ENCODE data around the gene RPS21. TPM values are rescaled to one million over a fixed set of nuclear protein-coding genes. Genes with fewer than 3 reads are reported as not detected.

Gene RPS21
- polyA plus RNA-seq, 1 of the 3 experiments (the other 2 are of a cell fraction): 16,625 TPM

- H3K36me3 ChIP-seq (replicated peaks in 1 of 2; ENCODE audit: control insufficient read depth in 1 of 2, insufficient read depth in 2 of 2, low read length in 1 of 2): no peaks in the 10 kb centered on the region
- H3K9ac ChIP-seq: no peak overlapping the region
- no peak overlapping the region for H2AFZ ChIP-seq (ENCODE audit: low read depth)
- peaks cover 33 to 75% of the 10 kb centered on the region in 2 experiments; a peak in 3 of 4 replicates for H3K4me1 ChIP-seq (ENCODE audit: control insufficient read depth in 1 of 2, insufficient read depth in 2 of 2, low read depth in 1 of 2, low read length in 1 of 2)
- H3K9me2 ChIP-seq: no peaks in the 10 kb centered on the region
- ChIA-PET POLR2A (interaction anchor here (1.0 kb wide), 1 partner anchor 15 kb away, joined by 5 read pairs; no protein-coding TSS in a partner anchor), CTCF (interaction anchor here (1.2 to 12.0 kb wide), 6 partner anchors 11 to 69 kb away, joined by 3 to 127 read pairs (median 10); partner anchors contain the start of gene ADRM1)
- H3K79me2 ChIP-seq (ENCODE audit: insufficient read depth): peaks cover 9% of the 10 kb centered on the region; the same call in 1 of the 2 replicates
- peak overlapping the region; percentile 84 for H3K4me2 ChIP-seq
- H3K27me3 ChIP-seq (ENCODE audit: insufficient read depth): no peaks in the 10 kb centered on the region
- H4K20me1 ChIP-seq (ENCODE audit: insufficient read depth): peaks cover 5% of the 10 kb centered on the region
- no peaks in the 10 kb centered on the region for H3K9me3 ChIP-seq
- TF ChIP-seq MXI1 (IDR thresholded peaks at IDR 0.05; ENCODE audit: low read depth, low read length) (no peak), YY1 (IDR thresholded peaks at IDR 0.05; ENCODE audit: low read depth) (no peak), TAF1 (IDR thresholded peaks at IDR 0.05; ENCODE audit: borderline replicate concordance, low read depth, low read length) (no peak), REST (IDR thresholded peaks at IDR 0.05; ENCODE audit: low read depth, low read length) (no peak; the same call in 1 of the 2 replicates), GABPA (IDR thresholded peaks at IDR 0.05; ENCODE audit: low read depth) (no peak), CHD2 (IDR thresholded peaks at IDR 0.05; ENCODE audit: low read length, partially characterized antibody) (no peak), FOXM1 (IDR thresholded peaks at IDR 0.05; ENCODE audit: low read depth) (no peak), NRF1 (IDR thresholded peaks at IDR 0.05; ENCODE audit: low read depth, low read length) (no peak), EP300 (IDR thresholded peaks at IDR 0.05; ENCODE audit: borderline replicate concordance in 1 of 2, low read depth in 1 of 2, low read length in 1 of 2) (no peak), TCF12 (IDR thresholded peaks at IDR 0.05) (peak; percentile 65), SIN3A (IDR thresholded peaks at IDR 0.05; ENCODE audit: borderline replicate concordance, low read depth, low read length) (no peak), RXRA (IDR thresholded peaks at IDR 0.05; ENCODE audit: borderline replicate concordance, low read depth) (peak; percentile 86), SMC3 (IDR thresholded peaks at IDR 0.05; ENCODE audit: low read depth, low read length) (no peak), GATA2 (CRISPR knock-in tag; IDR thresholded peaks at IDR 0.05) (no peak), IRF3 (IDR thresholded peaks at IDR 0.05; ENCODE audit: low read depth, low read length) (no peak), FOSL2 (IDR thresholded peaks at IDR 0.05; ENCODE audit: borderline replicate concordance, low read depth) (peak; percentile 50; the same call in 1 of the 2 replicates), TEAD4 (IDR thresholded peaks at IDR 0.05; ENCODE audit: borderline replicate concordance, insufficient read depth) (no peak), CTCF (IDR thresholded peaks at IDR 0.05) (no peak), RAD21 (IDR thresholded peaks at IDR 0.05; ENCODE audit: low read length) (no peak), JUND (IDR thresholded peaks at IDR 0.05) (no peak), NFIC (IDR thresholded peaks at IDR 0.05; ENCODE audit: borderline replicate concordance) (peak; percentile 58)
- TF ChIP-seq, protein P1, sequence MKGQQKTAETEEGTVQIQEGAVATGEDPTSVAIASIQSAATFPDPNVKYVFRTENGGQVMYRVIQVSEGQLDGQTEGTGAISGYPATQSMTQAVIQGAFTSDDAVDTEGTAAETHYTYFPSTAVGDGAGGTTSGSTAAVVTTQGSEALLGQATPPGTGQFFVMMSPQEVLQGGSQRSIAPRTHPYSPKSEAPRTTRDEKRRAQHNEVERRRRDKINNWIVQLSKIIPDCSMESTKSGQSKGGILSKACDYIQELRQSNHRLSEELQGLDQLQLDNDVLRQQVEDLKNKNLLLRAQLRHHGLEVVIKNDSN (IDR thresholded peaks at IDR 0.05; ENCODE audit: borderline replicate concordance, low read depth): no peak
- H3K27ac ChIP-seq (ENCODE audit: low read depth in 2 of 2, low read length in 1 of 2): peak overlapping the region; percentile 41 to 93; a peak in 3 of 4 replicates
- H3K4me3 ChIP-seq (ENCODE audit: low read depth in 2 of 2, low read length in 1 of 2): no peak overlapping the region
- no peak for DNase-seq
- 54% methylated on average over 16 of the region's 19 CpGs for WGBS (ENCODE audit: low lambda C conversion rate)
- H3F3A ChIP-seq (replicated peaks; ENCODE audit: insufficient read depth): peaks cover 12% of the 10 kb centered on the region
These were observed 16.6 kb upstream of the RPS21 start for GRCh38 chr20:62370115-62370806.
